Measurements from ENCODE around the gene DDX10.

Gene DDX10

DNA sequence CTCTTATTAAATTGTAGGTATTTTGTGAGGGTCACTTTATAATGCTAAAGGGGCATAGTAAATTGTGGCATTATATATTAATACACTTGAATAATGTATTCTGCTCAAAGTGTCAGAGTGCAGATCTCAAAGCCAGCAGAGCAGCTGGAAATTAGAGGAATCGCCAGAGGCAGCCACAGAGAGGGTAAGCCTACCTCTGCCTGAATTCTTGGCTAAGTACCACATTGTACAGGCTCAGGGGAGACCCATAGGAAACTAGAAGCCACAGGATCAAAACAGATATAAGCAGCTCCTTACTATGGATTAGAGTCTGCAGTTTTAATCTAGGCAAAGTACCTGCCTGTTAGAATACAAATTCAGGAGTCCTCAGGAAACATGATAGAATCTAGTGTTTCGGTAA lies 249.3 kb downstream of the DDX10 start:
- DNase-seq: no peak

DNA sequence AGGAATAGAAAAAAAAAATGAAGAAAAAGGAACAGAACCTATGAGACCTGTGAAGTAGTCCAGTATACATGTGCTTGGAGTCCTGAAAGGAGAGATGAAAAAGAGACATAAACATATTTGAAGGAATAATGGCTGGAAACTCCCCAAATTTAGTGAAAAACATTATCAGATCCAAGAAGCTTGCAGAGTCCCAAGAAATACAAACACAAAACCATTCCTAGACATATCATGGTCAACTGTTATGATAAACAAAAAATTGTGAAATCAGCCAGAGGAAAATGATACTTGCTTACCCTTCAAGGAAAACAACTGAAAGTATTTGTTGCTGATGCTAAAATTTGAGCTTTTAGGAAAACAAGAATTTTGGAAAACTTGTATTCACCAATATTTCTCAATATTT lies 250.1 kb downstream of the DDX10 start:
- no peak for DNase-seq

DNA sequence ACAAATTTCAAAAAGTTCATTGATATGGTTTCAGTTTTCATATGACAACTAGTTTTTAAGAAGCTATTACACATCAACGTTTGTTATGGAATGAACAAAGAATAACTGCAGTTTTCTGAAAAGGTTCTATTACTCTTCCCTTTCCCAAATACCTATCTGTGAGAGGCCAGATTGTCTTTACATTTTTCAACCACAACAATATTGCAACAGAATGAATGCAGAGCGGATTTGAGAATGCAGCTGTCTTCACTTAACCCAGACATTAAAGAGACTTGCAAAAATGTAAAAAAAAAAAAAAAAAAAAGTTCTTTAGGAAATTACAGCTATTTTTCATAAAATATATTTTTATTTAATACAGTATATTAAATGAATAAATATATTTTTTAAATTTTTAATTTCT lies 250.8 kb downstream of the DDX10 start:
- DNase-seq: no peak

DNA sequence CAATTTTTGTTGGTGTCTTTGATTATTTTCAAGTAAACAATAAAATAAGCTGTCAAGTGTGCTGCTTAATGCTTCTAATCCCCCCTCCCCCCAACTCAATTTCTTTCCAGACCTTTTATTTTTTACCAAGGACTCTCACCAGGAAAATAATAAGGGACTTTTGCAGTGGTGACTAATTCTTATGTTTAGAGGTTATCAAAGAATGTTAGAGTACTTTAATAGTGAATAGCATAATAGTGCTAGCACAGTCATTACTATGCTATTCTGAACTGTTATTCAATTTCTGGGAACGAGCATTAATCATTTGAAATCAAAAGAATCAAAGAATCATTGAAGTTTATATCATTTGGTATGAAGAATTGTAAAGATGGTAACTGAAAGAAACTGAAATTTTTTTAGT lies 251.4 kb downstream of the DDX10 start:
- no peak for DNase-seq

DNA sequence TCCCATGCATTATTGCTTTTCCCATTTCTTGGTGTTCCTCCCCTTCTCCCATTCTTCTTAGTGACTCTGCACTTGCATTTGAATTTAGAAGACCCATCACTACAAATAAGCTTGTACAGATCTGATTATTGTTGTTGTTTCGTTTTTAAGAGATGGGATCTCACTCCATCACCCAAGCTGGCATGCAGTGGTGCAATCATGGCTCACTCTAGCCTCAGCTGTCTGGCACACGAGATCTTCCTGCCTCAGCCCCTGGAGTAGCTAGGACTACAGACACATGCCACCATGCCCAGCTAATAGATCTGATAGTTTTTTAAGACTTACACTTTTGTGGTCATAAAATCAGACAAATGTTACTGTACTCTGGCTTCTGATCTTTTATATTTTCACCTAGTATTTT lies 252.1 kb downstream of the DDX10 start:
- DNase-seq: no peak

DNA sequence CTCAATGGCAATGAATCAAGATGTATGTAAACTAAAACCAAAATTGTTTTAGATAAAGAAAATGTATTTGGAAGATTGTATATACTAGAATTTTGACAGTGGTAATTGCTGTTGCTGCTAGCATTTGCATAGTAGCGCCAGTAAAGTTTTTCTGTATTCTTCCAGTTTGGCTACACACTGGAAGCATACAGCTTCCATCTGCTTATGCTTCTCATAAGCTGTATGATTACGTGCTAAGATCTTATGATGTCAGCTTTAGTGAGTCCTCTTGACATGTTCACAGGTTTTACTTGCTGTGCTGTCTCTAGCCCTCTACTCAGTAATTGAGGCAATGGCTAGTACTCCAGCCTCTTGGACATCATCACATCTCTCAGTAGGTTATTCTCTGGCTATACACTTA lies 256.3 kb downstream of the DDX10 start:
- DNase-seq: no peak

DNA sequence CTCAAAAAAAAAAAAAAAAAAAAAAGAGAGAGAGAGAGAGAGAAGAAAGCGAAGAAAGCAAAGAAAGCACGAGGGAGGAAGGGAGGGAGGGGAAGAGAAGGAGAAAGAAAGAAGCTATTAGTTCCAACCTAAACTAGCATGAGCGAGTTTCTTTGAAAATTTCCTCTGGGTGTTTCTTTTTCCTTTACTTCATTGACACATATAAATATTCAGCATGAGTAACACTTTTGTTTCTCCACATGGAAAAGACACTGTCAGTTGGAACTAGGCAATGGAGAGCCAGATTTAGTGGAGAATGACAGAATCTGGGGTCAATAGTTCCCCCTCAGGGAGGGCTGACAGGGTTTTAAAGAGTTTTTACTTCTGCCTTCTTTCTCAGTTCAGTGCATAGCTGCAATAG lies 257.4 kb downstream of the DDX10 start:
- no peak for DNase-seq

DNA sequence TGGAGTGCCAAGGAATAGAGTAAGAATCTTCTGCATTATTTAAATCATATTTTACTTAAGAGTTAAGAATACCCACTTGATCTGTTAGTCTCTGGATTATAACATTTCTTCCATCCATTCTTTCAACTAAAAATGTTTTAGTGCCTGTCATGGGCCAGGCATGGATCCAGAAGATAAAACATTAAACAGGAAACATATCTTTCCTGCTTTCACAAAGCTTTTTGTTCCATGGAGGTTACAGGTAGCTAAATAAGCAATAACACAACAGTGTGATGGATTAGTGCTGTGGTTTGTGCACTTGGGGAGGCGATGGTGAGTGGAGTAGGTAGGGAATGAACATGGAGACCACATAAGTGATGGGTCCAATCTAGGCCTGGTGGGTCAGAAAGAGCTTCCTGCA lies 258.5 kb downstream of the DDX10 start:
- DNase-seq: no peak

DNA sequence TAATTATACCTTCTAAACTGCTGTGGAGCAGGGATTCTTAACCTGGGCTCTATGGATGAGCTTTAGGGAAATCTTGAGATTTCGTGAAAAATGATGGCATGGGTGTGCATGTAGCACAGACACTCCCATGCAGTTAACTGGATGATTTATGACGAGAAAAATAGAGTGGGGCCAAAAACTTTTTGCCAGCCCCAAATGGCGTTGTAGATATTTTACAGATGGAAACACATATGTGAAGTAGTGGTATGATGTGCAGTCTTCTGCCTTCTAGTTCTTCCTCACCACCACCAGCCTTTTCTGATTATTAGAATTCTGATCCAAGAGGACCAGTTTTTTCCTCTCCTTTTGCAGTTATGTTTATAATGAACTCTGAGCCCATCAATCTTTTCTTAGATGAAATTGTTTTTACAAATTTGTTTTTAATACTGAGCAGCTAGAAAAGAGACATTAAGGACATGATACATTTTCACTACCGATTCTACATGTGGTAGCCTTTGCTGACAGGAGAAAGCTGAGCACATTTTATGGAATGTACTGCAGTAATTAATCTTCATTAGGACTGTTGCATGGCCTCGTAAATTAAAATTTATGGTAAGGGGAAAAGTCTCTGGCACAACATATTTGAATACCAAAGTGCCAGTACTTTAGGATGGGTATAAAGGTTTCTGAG lies 261.4 kb downstream of the DDX10 start:
- DNase-seq: no peak

DNA sequence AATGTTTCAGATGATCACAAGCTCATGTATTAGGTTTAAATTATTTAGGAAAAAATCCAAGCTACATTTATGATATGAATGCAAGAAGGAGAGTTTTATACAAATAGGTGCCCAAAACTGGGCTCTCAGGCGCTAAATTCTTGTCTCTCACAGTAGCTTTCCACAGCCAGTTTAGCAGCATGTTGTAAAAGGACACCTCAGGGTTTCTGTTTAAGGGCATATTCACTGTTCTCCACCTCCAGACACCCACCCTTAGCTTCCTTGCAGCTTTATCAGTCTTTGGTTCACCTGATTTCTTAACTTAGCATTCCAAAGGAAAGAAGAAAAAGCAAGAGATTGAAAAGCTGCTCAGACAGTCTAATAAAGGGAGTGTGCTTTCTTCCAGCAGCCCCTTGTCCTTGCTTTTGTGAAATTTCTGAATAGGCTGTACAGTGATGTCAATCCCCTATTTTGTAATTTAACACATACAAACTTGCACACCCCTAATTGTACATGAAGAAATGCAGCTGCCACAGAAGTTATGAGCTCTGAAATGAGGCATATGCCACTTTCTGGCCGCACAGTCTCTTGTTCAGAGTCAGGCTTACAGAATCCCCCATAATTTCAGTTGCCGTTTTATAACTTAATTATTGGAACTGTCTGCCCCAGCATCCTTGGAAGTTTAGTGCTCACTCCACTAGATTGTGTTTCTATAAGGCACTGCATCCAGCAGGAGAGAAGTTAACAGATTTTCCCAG lies 262.1 kb downstream of the DDX10 start:
- no peak for DNase-seq

DNA sequence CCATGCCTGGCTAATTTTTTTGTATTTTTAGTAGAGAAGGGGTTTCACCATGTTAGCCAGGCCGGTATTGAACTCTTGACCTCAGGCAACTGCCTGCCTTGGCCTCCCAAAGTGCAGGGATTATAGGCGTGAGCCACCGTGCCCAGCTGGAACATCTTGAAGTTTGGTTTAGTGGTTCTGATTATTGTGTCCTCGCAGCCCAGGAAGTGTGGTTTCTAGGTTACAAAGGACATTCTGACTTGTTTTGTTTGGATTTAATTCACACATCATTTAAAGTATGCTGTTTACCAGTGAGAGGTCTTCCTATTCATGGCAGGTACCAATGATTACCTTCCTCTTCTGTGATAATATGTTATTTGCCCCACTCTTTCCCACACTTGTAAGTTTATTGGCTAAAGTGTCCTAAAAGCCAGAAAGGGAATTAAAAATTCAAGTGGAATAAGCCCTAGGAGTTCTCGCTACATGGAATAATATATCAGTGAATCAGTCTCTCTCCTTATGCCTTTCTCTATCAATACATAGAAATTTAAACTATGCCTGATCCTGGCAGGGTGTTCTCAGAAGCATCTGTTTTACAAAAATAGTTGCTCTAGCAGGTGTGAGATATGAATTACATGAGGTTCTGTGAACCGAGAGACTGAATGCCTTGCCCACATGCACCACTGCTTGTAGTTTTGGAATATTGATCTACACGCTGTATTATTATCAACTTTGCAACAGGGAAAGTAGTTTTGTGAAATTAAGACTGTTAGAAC lies 263.1 kb downstream of the DDX10 start:
- DNase-seq: no peak

DNA sequence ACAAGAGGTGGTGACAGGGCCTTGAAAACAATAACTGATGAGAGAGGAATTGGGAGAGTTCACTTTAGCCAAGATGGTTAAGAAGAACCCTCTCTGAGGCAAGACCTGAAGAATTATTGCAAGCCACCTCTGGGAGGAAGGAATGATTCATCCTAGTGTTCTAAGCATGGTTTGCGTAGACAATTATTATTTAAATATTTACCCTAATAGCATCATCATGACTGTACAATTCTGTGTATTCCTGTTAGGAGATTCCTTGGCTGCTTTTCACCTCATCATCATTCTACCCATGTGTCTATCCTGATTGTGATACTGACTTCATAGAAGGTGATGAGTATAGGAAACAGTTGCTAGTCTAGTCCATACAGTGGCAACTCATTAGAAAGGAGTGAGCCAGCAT lies 264.4 kb downstream of the DDX10 start:
- DNase-seq: no peak

DNA sequence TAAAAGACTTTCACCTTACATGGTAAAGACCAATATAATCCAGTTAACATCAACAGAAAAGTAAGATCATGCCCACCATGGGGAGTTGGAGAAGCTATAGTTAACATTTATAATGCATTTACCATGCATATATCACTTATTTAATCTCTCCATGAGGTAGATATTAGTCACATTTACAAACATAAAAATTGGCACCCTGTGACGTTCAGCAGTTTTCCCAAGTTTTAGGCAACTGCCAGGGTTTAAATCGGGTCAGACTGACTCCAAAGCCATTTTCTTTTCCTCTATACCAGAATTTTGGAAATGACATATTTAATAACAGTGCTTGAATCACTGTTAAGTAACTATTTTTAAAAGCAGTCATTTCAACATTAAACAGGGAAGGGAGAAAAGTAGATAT lies 266.3 kb downstream of the DDX10 start:
- no peak for DNase-seq

DNA sequence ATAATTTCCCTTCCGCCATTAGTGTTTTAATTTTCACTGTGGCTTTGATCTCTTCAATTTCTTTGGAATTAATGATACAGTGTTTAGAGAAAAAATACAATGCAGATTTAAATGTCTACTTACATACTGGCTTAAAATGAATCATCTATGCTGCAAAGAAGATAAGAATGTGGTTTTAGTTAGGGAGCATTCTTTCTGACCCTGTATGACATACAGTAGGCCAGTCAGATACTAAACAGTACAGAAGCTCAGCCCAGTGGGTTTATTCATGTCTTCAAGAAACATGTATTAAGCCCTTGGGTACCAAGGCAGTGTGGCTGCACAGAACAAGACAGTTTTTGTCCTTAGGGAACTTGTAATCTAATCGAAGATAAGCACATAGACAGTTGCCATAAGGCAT lies 268.8 kb downstream of the DDX10 start:
- no peak for DNase-seq

DNA sequence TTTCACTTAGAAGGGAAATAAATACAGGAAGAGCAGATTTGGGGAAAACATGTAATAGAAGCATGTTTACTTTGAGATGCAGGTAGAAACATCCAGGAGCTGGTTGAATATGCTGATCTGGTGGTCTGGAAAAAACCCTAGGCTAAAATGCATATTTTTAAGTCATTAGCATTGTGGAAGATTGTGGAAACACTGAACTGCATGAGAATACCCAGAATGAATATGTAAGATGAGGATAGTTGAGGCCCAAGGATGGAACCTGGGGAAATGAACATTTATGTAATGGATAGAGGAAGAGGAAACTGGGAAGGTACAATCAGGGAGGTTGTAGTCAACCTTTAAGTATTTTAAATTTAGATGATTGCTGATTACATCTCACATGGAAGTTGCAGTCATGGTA lies 269.4 kb downstream of the DDX10 start:
- no peak for DNase-seq

DNA sequence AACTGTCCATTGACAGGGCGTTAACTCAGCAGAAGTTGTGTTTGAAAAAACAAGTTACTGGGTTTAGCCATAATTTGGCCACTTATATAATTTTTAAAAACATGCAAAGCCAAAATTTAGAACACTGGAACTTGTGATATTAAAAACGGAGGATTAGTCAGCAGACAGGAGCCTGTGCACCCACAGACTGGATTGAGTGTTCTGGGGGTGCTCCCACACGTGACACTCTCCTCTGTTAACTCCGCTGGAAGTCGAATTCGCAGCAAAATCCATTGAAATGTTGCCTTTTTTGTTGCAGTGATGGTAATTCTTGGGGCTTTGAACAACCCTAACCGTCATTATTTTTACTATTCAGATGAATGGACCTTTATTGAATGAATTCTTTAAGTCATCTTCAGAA lies 269.8 kb downstream of the DDX10 start:
- no peak for DNase-seq

DNA sequence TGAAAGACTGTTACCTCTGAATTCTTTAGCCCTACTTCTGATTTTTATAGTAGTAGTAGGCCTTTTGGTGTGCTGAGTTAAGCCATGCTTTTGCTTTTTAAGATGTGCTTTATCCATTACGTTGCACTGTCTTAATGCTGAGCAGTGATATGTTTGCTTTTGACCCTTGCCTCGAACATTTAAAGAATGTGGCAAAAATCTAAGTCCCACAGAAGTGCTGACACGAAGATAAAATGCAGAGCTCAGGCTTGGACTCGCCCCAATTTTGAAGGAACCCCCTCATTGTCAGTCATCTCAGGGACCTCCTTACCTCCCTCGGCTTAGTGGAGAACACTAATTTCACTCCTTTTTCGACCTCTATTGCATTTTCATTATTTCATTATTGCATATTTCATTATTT lies 272.9 kb downstream of the DDX10 start:
- no peak for DNase-seq

DNA sequence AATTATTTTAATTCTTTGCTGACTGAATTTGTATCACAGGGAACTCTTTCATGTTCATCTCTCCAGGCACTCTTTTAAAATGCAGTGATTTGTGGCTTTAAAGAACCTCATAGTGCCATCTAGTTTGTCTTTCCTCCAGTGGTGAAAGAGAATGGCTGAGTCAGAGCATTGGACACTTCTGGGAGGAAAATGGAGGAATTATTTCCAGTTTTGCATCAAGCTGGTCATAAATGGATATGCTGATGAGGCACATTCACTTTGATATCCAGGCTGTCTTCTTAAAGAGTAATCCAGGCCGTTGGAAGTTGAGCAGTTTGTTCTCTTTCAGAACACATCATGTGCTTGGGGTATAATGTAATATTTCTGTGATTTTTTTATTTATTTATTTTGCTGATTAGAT lies 273.7 kb downstream of the DDX10 start:
- no peak for DNase-seq

DNA sequence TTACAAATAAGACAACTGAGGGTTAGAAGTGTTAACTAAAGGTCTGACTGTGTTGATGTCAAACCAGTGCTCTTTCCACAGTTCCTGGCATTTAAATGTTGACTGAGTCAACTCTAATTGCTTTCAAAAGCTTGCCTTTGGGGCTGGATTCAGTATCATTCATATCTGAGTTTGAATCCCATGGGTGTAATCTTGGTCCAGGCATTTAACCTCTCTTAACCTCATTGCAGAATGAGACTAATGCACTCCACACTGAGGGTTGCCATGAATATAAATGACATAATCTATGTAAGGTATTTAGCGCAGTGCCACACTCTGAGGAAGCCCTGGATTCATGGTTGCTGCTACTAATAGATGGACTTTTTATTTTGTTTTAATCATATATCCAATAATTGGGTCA lies 274.3 kb downstream of the DDX10 start:
- DNase-seq: no peak

DNA sequence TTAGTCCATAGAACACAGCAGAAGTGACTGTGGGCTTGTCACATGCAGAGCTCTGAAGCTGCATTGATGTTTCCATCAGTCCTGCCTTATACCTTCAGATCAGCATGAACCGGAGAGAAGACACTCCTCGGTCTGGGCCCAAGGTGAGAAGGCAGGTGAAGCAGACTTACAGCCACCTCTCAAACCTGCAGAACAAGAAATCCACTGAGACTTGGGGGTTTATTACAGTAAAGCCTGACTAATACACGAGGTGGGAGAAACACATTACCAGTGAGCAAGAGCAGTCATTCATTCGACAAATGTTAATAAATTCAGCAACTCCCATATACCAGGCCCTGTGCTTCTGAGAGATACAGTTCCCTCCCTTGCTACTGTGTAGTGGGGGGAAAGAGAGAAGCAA lies 279.0 kb downstream of the DDX10 start:
- no peak for DNase-seq

DNA sequence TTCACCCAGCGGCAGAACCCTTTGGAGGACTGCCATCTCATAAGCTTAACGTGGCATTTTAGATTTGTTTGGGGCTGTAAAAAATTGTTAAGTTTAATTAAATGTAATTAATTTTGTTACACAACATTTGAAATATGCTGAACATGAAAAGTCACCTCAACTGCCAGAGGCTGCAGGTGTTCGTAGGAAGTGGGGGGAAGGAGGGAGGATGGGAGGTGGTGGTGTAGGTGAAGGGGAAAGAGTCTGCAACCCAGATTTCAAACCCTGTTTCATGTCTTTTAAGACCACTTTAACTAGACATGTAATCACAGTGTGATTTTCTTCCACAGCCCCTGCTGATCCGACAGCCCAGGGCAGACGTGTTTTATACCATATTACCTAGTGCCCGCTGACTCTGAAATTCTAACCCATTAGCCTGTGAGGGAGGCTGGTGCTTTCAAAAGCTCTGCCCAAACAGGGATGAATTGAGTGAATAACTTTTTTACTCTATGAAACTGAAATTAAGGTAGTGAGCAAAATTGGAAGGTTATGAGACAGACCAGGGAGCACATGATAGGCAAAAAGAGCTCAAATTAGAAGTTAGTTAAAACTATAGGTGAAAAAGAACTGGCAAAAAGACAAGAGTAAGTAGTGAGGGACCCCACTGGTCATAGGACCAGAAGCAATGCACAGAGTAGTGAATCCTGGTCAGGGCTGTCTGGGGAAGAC lies 279.8 kb downstream of the DDX10 start:
- DNase-seq: no peak

DNA sequence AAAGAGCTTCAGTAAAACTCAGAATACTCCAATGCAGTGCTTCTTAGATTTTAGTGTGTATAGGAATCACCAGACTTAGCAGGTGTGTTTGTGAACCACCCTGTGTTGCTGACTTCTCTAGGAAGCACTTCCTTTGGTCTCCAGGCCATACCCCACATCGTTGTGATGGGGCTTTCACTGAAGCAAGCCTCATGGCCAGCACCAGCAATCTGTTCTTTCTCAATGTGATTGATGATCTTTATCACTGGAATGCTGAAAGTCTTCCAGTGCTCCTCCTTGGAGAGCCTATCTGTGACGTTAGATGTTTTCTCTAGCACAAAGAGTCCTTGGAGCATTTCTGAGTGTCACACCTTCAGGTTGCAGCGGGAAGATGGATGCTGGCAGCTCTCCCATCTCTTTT lies 280.5 kb downstream of the DDX10 start:
- no peak for DNase-seq
